NCI-H2171 treated with DMSO at 0.1 percent for 48 hours (cell line): ENCODE results near the gene PCDHGA4.
"Not testable (repeated sequence)": the region's sequence is repeated elsewhere in the genome, so short reads cannot be mapped to it uniquely, and the experiment has no call there.

Experiments
- DNase-seq: peaks from one replicate; lab custom pipeline; 2025; lab: John Stamatoyannopoulos, UW

Gene PCDHGA4

DNA sequence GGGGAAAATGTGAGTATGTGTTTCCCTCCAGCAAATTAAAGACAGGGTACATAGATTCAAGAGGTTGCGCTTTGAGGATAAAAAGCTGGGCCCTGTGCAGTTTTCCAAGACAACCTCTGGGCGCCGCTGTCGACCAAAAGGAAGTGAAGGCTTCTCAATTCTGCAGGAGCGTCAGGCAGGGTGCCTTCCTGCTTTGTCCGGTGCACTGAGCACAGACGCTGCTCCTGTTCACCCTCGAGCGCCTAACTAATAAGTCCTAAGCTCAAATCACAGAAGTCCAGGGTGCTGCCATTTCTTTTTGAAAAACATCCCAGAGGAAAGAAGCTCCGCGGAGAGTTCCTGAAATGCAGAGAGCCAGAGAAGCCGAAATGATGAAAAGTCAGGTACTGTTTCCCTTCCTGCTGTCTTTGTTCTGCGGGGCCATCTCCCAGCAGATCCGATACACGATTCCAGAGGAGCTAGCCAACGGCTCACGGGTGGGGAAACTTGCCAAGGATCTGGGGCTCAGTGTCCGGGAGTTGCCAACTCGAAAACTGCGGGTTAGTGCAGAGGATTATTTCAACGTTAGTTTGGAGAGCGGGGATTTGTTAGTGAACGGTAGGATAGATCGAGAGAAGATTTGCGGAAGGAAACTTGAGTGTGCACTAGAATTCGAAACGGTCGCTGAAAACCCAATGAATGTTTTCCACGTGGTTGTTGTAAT lies 4.8 kb upstream of the PCDHGA4 start, which contains the start of gene PCDHGB1:
PCDHGB1 (plus strand) TSS at position 183 of the 703 bp plus-strand sequence; CDS start at position 345, 162 bp downstream.
- peak; percentile 23 for DNase-seq

- no peak for DNase-seq
Observed at GRCh38 chr5:141351591-141351990, 3.2 kb upstream of the PCDHGA4 start.

DNA sequence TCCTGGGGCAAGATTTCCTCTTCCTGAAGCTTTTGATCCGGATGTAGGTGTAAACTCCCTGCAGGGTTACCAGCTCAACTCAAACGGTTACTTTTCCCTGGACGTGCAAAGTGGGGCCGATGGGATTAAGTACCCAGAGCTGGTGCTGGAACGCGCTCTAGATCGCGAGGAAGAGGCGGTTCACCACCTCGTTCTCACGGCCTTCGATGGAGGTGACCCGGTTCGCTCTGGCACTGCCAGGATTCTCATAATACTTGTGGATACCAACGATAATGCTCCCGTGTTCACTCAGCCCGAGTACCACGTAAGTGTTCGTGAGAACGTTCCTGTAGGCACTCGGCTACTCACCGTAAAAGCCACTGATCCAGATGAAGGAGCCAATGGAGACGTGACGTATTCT lies 820 bp downstream of the PCDHGA4 start:
- no peak for DNase-seq

DNA sequence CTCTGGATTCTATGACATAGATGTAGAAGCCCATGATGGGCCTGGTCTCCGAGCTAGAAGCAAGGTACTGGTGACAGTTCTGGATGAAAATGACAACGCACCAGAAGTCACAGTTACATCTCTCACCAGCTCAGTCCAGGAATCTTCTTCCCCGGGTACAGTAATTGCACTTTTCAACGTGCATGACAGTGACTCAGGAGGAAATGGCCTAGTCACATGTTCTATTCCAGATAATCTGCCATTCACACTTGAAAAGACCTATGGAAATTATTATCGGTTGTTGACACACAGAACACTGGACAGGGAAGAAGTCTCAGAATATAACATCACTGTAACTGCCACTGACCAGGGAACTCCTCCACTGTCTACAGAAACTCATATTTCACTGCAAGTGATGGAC lies 1.3 kb downstream of the PCDHGA4 start:
- no peak for DNase-seq

GRCh38 chr5:141356950-141357349 lies 2.1 kb downstream of the PCDHGA4 start:
- DNase-seq, result no peak

DNA sequence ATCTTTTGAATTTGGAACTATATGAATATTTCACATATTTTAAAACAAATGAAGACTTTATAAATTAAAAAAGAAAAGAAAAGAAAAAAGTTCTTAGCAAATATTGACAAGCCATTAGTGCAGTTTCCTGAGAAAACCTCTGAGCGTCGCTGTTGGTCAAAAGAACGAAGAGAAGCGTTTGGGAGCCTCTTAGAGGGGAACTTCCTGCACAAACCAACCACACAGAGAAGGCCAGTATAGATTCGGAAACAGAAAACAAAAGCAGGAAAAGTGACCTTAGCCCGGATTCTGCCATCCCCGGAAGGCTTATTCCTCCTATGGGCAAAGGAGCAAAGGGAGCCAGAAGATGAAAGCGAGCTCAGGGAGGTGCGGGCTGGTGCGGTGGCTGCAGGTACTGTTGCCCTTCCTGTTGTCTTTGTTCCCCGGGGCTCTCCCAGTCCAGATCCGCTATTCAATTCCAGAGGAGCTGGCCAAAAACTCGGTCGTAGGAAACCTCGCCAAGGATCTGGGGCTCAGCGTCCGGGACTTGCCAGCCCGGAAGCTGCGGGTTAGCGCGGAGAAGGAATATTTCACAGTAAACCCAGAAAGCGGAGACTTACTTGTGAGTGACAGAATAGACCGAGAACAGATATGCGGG lies 5.1 kb downstream of the PCDHGA4 start, which contains the start of gene PCDHGB2:
PCDHGB2 (plus strand) TSS at position 205 of the 637 bp plus-strand sequence; CDS start at position 347, 142 bp downstream.
- DNase-seq, result peak; percentile 15

- DNase-seq, result no peak
Observed at GRCh38 chr5:141360685-141361084, 5.9 kb downstream of the PCDHGA4 start.

GRCh38 chr5:141362719-141363118 lies 7.9 kb downstream of the PCDHGA4 start:
- no peak for DNase-seq

GRCh38 chr5:141363952-141364660 lies 9.3 kb downstream of the PCDHGA4 start, which contains the start of gene PCDHGA5:
TSS of gene PCDHGA5 (plus strand) at chr5:141364162. CDS start at chr5:141364331, 169 bp downstream.
- no peak for DNase-seq

DNA sequence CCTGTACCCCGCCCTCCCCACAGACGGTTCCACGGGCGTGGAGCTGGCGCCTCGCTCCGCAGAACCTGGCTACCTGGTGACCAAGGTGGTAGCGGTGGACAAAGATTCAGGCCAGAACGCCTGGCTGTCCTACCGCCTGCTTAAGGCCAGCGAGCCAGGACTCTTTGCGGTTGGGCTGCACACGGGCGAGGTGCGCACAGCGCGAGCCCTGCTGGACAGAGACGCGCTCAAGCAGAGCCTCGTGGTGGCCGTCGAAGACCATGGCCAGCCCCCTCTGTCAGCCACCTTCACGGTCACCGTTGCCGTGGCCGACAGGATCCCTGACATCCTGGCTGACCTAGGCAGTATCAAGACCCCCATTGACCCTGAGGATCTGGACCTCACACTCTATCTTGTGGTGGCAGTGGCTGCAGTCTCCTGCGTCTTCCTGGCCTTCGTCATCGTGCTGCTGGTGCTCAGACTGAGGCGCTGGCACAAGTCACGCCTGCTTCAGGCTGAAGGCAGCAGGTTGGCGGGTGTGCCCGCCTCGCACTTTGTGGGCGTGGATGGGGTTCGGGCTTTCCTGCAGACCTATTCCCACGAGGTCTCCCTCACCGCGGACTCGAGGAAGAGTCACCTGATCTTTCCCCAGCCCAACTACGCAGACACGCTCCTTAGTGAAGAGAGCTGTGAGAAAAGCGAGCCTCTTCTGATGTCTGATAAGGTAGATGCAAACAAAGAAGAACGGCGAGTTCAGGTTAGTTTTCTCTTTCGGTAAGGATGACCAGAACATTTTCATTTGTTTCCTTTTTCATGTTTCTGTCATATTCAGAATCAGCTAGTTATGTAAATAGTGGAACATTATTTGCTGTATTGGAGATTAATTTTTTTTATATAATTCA lies 11.4 kb downstream of the PCDHGA4 start:
- DNase-seq, result no peak

DNA sequence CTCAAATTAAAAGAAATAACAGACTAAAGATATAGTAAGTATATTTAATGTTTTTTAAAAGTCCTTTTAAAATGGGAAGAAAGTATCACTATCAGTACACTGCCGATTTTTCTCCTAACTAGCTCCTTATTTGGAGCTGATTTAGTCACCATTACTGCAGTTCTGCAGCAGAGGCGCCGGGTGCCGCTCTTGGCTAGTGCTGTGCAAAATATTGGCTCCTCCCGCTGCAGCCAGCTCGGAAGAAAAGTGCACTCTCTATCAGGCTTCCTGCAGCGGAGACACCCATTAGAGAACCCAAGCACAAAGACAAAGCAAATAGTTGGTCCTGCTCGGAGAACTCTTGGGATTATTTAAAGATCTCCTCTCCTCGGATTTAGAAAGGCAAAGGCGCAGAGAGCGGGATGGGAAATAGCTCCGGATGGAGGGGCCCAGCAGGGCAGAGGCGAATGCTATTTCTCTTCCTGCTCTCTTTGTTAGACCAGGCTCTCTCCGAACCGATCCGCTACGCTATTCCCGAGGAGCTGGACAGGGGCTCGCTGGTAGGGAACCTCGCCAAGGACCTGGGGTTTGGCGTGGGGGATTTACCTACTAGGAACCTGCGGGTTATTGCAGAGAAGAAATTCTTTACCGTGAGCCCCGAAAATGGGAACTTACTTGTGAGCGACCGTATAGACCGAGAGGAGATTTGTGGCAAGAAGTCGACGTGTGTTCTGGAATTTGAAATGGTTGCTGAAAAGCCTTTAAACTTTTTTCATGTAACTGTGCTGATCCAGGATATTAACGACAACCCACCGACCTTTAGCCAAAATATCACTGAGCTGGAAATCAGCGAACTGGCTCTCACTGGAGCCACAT lies 15.4 kb downstream of the PCDHGA4 start, which contains the start of gene PCDHGB3:
PCDHGB3 (plus strand) TSS at position 249 of the 855 bp plus-strand sequence; CDS start at position 402, 153 bp downstream.
- no peak for DNase-seq

DNA sequence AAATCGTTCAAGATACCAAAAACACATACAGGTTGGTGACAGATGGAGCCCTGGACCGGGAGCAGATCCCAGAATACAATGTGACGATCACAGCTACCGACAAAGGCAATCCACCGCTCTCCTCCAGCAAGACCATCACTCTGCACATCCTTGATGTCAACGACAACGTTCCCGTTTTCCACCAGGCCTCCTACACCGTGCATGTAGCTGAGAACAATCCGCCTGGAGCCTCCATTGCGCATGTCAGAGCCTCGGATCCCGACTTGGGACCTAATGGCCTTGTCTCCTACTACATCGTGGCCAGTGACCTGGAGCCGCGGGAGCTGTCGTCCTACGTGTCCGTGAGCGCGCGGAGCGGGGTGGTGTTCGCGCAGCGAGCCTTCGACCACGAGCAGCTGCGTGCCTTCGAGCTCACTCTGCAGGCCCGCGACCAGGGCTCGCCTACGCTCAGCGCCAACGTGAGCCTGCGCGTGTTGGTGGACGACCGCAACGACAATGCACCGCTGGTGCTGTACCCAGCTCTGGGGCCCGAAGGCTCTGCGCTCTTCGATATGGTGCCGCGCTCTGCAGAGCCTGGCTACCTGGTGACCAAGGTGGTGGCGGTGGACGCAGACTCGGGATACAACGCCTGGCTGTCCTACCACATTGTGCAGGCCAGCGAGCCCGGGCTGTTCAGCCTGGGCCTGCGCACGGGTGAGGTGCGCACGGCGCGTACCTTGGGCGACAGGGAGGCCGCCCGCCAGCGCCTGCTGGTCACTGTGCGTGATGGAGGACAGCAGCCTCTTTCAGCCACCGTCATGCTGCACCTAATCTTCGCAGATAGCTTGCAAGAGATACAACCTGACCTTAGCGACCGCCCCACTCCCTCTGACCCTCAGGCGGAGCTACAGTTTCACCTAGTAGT lies 17.0 kb downstream of the PCDHGA4 start:
- no peak for DNase-seq

DNA sequence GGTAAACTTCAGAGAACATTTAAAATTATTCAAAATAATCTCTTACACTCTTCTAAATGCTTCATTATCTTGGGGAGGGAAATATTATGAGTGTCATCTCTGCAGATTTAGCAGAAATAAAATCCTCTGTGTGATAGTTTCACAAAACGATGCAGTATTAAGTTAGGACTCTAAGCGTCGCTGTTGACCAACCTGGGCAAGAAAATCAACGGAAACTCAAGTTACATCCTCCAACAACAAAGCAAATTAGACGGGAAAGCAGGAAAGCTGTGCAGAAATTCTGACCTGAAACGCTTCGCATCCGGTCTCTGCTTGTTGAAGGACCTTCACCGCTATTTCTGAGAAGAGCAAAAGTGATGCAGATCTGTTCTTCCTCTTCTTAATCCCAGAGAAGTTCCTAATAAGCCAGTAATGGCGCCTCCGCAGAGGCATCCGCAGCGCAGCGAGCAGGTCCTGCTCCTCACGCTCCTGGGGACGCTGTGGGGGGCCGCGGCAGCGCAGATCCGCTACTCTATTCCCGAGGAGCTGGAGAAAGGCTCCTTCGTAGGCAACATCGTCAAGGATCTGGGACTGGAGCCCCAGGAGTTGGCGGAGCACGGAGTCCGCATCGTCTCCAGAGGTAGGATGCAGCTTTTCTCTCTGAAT lies 19.0 kb downstream of the PCDHGA4 start, which contains the start of gene PCDHGA6:
PCDHGA6 (plus strand) TSS at position 219 of the 645 bp plus-strand sequence; CDS start at position 412, 193 bp downstream.
- no peak for DNase-seq

GRCh38 chr5:141374627-141375026 lies 19.8 kb downstream of the PCDHGA4 start:
- DNase-seq, result no peak

DNA sequence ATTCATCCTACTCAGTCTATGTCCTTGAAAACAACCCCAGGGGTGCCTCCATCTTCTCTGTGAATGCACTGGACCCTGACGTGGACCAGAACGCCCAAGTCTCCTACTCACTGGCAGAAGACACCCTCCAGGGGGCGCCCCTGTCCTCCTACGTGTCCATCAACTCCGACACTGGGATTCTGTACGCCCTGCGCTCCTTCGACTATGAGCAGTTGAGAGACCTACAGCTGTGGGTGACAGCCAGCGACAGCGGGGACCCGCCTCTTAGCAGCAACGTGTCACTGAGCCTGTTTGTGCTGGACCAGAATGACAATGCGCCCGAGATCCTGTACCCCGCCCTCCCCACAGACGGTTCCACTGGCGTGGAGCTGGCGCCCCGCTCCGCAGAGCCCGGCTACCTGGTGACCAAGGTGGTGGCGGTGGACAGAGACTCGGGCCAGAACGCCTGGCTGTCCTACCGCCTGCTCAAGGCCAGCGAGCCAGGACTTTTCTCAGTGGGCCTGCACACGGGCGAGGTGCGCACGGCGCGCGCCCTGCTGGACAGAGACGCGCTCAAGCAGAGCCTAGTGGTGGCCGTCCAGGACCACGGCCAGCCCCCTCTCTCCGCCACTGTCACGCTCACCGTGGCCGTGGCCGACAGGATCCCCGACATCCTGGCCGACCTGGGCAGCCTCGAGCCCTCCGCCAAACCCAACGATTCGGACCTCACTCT lies 20.8 kb downstream of the PCDHGA4 start:
- not testable (repeated sequence) for DNase-seq

DNA sequence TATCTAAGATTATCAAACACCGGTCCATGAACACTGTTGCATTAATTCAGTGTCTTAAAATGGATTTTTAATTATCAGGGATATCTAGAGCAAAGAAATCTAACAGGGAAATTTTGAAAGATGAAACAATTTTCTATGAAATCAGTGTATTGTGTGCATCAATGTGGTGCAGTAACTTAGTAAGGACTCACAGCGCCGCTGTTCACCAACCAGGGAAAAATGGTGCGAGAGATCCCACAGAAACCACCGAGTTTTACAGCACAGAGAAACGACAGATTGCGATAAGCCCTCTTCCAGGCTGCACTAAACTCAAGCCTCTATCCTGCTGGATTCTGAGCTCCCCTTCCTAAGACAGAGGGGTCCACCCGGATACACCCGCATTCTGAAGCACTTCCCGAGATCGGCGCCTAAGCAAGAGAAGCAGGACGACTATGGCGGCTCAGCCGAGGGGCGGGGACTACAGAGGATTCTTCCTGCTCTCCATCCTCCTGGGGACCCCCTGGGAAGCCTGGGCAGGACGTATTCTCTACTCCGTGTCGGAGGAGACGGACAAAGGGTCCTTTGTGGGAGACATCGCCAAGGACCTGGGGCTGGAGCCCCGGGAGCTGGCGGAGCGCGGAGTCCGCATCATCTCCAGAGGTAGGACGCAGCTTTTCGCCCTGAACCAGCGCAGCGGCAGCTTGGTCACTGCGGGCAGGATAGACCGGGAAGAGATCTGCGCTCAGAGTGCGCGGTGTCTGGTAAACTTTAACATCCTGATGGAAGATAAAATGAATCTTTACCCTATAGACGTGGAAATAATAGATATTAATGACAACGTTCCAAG lies 27.9 kb downstream of the PCDHGA4 start, which contains the start of gene PCDHGA7:
PCDHGA7 (plus strand) TSS at position 274 of the 826 bp plus-strand sequence; CDS start at position 432, 158 bp downstream.
- no peak for DNase-seq

GRCh38 chr5:141383345-141383744 lies 28.5 kb downstream of the PCDHGA4 start:
- DNase-seq, result no peak
